Caki2 (cell line): ENCODE results near the gene NFYA. TPM values are rescaled to one million over a fixed set of nuclear protein-coding genes. Genes with fewer than 3 reads are reported as not detected.
"Not testable (repeated sequence)": the region's sequence is repeated elsewhere in the genome, so short reads cannot be mapped to it uniquely, and the experiment has no call there.

Experiments used
- DNase-seq: peaks from one replicate; pipeline ENCODE4 v3.0.0-alpha.2; 2015; ENCODE audit warnings: low read depth
- in situ Hi-C: cut with HindIII; loops from 2 replicates; pipeline ENCODE4 v1.10.0; 2016; ENCODE audit warnings: low sequenced_read_pairs, low pct_unique_long_range_greater_than_20kb, mixed read lengths
- total RNA-seq: library from RNA; depleted of rRNA; stranded (reverse); fragments of >200 nt; shearing (Covaris generic); gene quantifications from 2 replicates; pipeline ENCODE4 v1.2.3, GENCODE V29; 2014; ENCODE audit warnings: low replicate concordance

NFYA gene
- total RNA-seq, 1 experiment from 2014 or later: 29.6 TPM

GRCh38 chr6:41090841-41091761 lies 18.3 kb downstream of the NFYA start:
- in situ Hi-C loops: no loop called here
- no peak for DNase-seq

- no peak for DNase-seq
- in situ Hi-C loops: no loop called here
Measured at GRCh38 chr6:41092421-41093140, 19.8 kb downstream of the NFYA start.

GRCh38 chr6:41093729-41094128 lies 21.0 kb downstream of the NFYA start:
- in situ Hi-C loops: no loop called here
- DNase-seq: no peak

GRCh38 chr6:41097467-41098090 lies 24.8 kb downstream of the NFYA start:
- in situ Hi-C loops: no loop called here
- DNase-seq: no peak

GRCh38 chr6:41098366-41098765 lies 25.6 kb downstream of the NFYA start:
- in situ Hi-C loops: no loop called here
- DNase-seq: no peak

- in situ Hi-C loops: no loop called here
Measured at GRCh38 chr6:41100871-41101287, 28.1 kb downstream of the NFYA start.

GRCh38 chr6:41103847-41104246 lies 31.1 kb downstream of the NFYA start:
- in situ Hi-C loops: no loop called here
- DNase-seq: no peak

More at GRCh38 chr6:41100871-41101287, 28.1 kb downstream of the NFYA start:
- no peak for DNase-seq

GRCh38 chr6:41111017-41111416 lies 38.2 kb downstream of the NFYA start:
- DNase-seq: no peak
- in situ Hi-C loops: no loop called here

GRCh38 chr6:41115027-41115426 lies 42.3 kb downstream of the NFYA start:
- in situ Hi-C loops, DNase-seq: not testable (repeated sequence)

- in situ Hi-C loops: no loop called here
- no peak for DNase-seq
Measured at GRCh38 chr6:41119508-41119907, 46.7 kb downstream of the NFYA start.

GRCh38 chr6:41120058-41120457 lies 47.3 kb downstream of the NFYA start:
- no peak for DNase-seq
- in situ Hi-C loops: no loop called here

- DNase-seq: no peak
Measured at GRCh38 chr6:41122373-41122772, 49.6 kb downstream of the NFYA start.

GRCh38 chr6:41122918-41123317 lies 50.1 kb downstream of the NFYA start:
- in situ Hi-C loops: no loop called here

More at GRCh38 chr6:41122373-41122772, 49.6 kb downstream of the NFYA start:
- in situ Hi-C loops: no loop called here

GRCh38 chr6:41125282-41125681 lies 52.5 kb downstream of the NFYA start:
- DNase-seq: no peak

More at GRCh38 chr6:41122918-41123317, 50.1 kb downstream of the NFYA start:
- DNase-seq: no peak

GRCh38 chr6:41132254-41132653 lies 59.5 kb downstream of the NFYA start:
- in situ Hi-C loops: no loop called here

More at GRCh38 chr6:41125282-41125681, 52.5 kb downstream of the NFYA start:
- in situ Hi-C loops: no loop called here

GRCh38 chr6:41135062-41135832 lies 62.5 kb downstream of the NFYA start:
- DNase-seq: no peak
- in situ Hi-C loops: no loop called here

More at GRCh38 chr6:41132254-41132653, 59.5 kb downstream of the NFYA start:
- no peak for DNase-seq

GRCh38 chr6:41136911-41137310 lies 64.1 kb downstream of the NFYA start:
- in situ Hi-C loops: no loop called here
- no peak for DNase-seq

- in situ Hi-C loops: no loop called here
- no peak for DNase-seq
Measured at GRCh38 chr6:41147917-41148316, 75.1 kb downstream of the NFYA start.
